B cell (primary cell): ENCODE results near the gene KISS1.
"Not testable (repeated sequence)": the region's sequence is repeated elsewhere in the genome, so short reads cannot be mapped to it uniquely, and the experiment has no call there.

ENCODE experiments used
- CTCF ChIP-seq: fragments of 200-600 bp; IDR thresholded peaks from one replicate; pipeline ENCODE4 v1.8.0; 2022; ENCODE audit warnings: antibody characterized with exemption, mild to moderate bottlenecking
- EZH2 ChIP-seq: IDR thresholded peaks from 2 replicates; pipeline ENCODE4 v1.6.1; 2012; ENCODE audit warnings: borderline replicate concordance, low read depth, mild to moderate bottlenecking, moderate library complexity, low read length; ENCODE audit not compliant: insufficient read depth, poor library complexity, severe bottlenecking

GRCh38 chr1:204238520-204238919 is 42.2 kb upstream of the KISS1 start:
- TF ChIP-seq CTCF, EZH2: not testable (repeated sequence)
